Liver (tissue), 3 donors: ENCODE data around the gene FARS2.

Experiments used
- JUND ChIP-seq, 2 donors: IDR thresholded peaks; 2 replicates each; pipeline ENCODE4 v1.6.1; 2016; ENCODE audit warnings: antibody characterized with exemption in 2 of 2
- RAD21 ChIP-seq, 2 donors: IDR thresholded peaks; 2 replicates each; pipeline ENCODE4 v1.6.1; 2016; ENCODE audit warnings: antibody characterized with exemption in 2 of 2, mild to moderate bottlenecking in 2 of 2
- SP1 ChIP-seq: IDR thresholded peaks from 2 replicates; pipeline ENCODE4 v1.6.1; 2018; ENCODE audit warnings: antibody characterized with exemption, mild to moderate bottlenecking
- TF ChIP-seq, protein P1 (sequence below): fragments of 150-350 bp; IDR thresholded peaks from 2 replicates; pipeline ENCODE4 v1.5.1; 2017; ENCODE audit warnings: improper control_type of control experiment, low read depth, low read length; ENCODE audit not compliant: missing input control
- TF ChIP-seq, protein P2 (sequence below): IDR thresholded peaks from 2 replicates; pipeline ENCODE4 v1.6.1; 2016; ENCODE audit warnings: antibody characterized with exemption
- donor health status: healthy.
- donor health status: healthy.

DNA sequence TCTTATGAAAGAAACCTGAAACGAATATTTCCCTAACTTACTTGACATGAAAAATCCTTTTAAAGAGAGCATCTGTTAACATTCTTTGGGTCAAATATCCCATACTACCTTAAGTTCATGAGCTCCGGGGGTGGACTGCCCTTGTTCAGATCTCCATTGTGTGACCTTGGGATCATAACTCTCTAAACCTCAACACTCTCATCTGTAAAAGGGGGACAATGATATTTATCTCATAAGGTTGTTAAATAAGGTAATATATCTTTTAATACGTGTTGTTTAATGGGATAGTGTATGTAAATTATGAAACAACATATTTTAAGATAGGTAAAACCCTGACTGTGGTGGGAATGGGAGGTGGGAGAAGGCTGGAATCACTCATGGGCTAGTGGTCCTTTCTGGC lies 326.3 kb downstream of the FARS2 start:
- TF ChIP-seq, protein P1, sequence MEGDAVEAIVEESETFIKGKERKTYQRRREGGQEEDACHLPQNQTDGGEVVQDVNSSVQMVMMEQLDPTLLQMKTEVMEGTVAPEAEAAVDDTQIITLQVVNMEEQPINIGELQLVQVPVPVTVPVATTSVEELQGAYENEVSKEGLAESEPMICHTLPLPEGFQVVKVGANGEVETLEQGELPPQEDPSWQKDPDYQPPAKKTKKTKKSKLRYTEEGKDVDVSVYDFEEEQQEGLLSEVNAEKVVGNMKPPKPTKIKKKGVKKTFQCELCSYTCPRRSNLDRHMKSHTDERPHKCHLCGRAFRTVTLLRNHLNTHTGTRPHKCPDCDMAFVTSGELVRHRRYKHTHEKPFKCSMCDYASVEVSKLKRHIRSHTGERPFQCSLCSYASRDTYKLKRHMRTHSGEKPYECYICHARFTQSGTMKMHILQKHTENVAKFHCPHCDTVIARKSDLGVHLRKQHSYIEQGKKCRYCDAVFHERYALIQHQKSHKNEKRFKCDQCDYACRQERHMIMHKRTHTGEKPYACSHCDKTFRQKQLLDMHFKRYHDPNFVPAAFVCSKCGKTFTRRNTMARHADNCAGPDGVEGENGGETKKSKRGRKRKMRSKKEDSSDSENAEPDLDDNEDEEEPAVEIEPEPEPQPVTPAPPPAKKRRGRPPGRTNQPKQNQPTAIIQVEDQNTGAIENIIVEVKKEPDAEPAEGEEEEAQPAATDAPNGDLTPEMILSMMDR = no peak
- no peak for TF ChIP-seq JUND (IDR thresholded peaks at IDR 0.05)
- TF ChIP-seq, protein P2, sequence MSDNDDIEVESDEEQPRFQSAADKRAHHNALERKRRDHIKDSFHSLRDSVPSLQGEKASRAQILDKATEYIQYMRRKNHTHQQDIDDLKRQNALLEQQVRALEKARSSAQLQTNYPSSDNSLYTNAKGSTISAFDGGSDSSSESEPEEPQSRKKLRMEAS = no peak
- no peak for TF ChIP-seq RAD21 (IDR thresholded peaks at IDR 0.05)
- no peak for TF ChIP-seq SP1
